Natural killer cell (primary cell): ENCODE results near the gene FRAT1. TPM values are rescaled to one million over a fixed set of nuclear protein-coding genes. Genes with fewer than 3 reads are reported as not detected.

ENCODE experiments used
- ATAC-seq, 3 donors: fragments of 150-1000 bp in 2 of 3; fragments of 200-7000 bp in 1 of 3; cut with Tn5 transposase; 1 replicate in 1 of 3; 2 replicates in 2 of 3; pipeline ENCODE4 v1.10.0; 2021; ENCODE audit warnings: mild to moderate bottlenecking in 2 of 3, moderate library complexity in 2 of 3
- DNase-seq, 2 donors: peaks; one replicate each; pipeline versions ENCODE4 v3.0.0 to v3.0.0-alpha.2; 2013 to 2021; ENCODE audit warnings: mixed read lengths in 1 of 2
- H3K27ac ChIP-seq: one replicate; pipeline ENCODE4 v1.5.1; 2013; ENCODE audit warnings: mild to moderate bottlenecking, low read length
- H3K27me3 ChIP-seq: one replicate; pipeline ENCODE4 v1.6.1; 2013; ENCODE audit warnings: low read length; ENCODE audit not compliant: control insufficient read depth, insufficient read depth
- H3K36me3 ChIP-seq: one replicate; pipeline ENCODE4 v1.6.1; 2013; ENCODE audit warnings: low read length; ENCODE audit not compliant: control insufficient read depth, insufficient read depth
- H3K4me1 ChIP-seq: one replicate; pipeline ENCODE4 v1.6.1; 2013; ENCODE audit warnings: low read length; ENCODE audit not compliant: control insufficient read depth, insufficient read depth
- H3K4me3 ChIP-seq: one replicate; pipeline ENCODE4 v1.5.1; 2013; ENCODE audit warnings: low read length
- H3K9me3 ChIP-seq: one replicate; pipeline ENCODE4 v1.6.1; 2013; ENCODE audit warnings: low read length; ENCODE audit not compliant: control insufficient read depth, insufficient read depth
- H3K27ac Mint-ChIP-seq, 2 donors: one replicate each; pipeline ENCODE4 v1.8.0; 2022; ENCODE audit warnings: mild to moderate bottlenecking in 2 of 2, mixed read lengths in 2 of 2, moderate library complexity in 1 of 2
- H3K27me3 Mint-ChIP-seq, 2 donors: one replicate each; pipeline ENCODE4 v1.8.0; 2022; ENCODE audit warnings: low read depth in 2 of 2, mixed read lengths in 2 of 2
- H3K36me3 Mint-ChIP-seq: one replicate; pipeline ENCODE4 v1.8.0; 2022; ENCODE audit warnings: mixed read lengths
- H3K4me1 Mint-ChIP-seq, 2 donors: one replicate each; pipeline ENCODE4 v1.8.0; 2022; ENCODE audit warnings: mixed read lengths in 2 of 2
- H3K4me3 Mint-ChIP-seq: one replicate; pipeline ENCODE4 v1.8.0; 2022; ENCODE audit warnings: mild to moderate bottlenecking, moderate library complexity, mixed read lengths
- H3K9me3 Mint-ChIP-seq, 2 donors: one replicate each; pipeline ENCODE4 v1.8.0; 2022; ENCODE audit warnings: mixed read lengths in 2 of 2
- CTCF ChIP-seq: fragments of 200-600 bp; IDR thresholded peaks from one replicate; pipeline ENCODE4 v1.8.0; 2022; ENCODE audit warnings: antibody characterized with exemption
- WGBS: methylation state at CpG from one replicate; pipeline ENCODE4 v1.1.7; 2013; ENCODE audit warnings: missing lambda C conversion rate; ENCODE audit not compliant: insufficient coverage; 5-methylcytosine and 5-hydroxymethylcytosine counted together
- intact Hi-C: fragments of 100-400 bp; cut with micrococcal nuclease; formaldehyde crosslinking; loops from one replicate; pipeline ENCODE4 v1.14.2; 2022
- total RNA-seq, 4 donors: library from RNA; stranded (reverse); fragments of 120-200 nt in 1 of 4; gene quantifications; one replicate each; pipeline versions ENCODE4 v1.2.3 to v1.2.4, GENCODE V29; 2013 to 2022

Gene FRAT1
- total RNA-seq, 3 donors from 2014 or later (not counting 1 experiment from before 2014, with no cell fraction given), result 26.0 to 45.0 (median 32.1) TPM

GRCh38 chr10:97356318-97356914 lies 37.3 kb downstream of the FRAT1 start:
- peak; percentile 91 to 93 (median 92) for ATAC-seq
- peak overlapping the region; percentile 82 to 89 for H3K27ac Mint-ChIP-seq
- intact Hi-C loops, result loop anchor here (1.0 to 2.0 kb wide), 3 partner anchors 22 to 78 kb away; partner anchors contain the start of genes FRAT2 and RRP12
- H3K36me3 Mint-ChIP-seq, result no peaks in the 10 kb centered on the region
- Histone ChIP-seq H3K4me1 (peaks cover 24% of the 10 kb centered on the region), H3K27ac (peak overlapping the region; percentile 62), H3K9me3 (no peaks in the 10 kb centered on the region), H3K36me3 (no peaks in the 10 kb centered on the region), H3K4me3 (no peak overlapping the region), H3K27me3 (no peaks in the 10 kb centered on the region)
- WGBS, result 49% methylated on average over 6 of the region's 6 CpGs
- TF ChIP-seq CTCF, result peak; percentile 16
- H3K9me3 Mint-ChIP-seq, result no peaks in the 10 kb centered on the region
- H3K27me3 Mint-ChIP-seq, result no peaks in the 10 kb centered on the region
- peak; percentile 49 to 73 for DNase-seq
- H3K4me3 Mint-ChIP-seq, result peak overlapping the region; percentile 64
- peaks cover 17% of the 10 kb centered on the region in 2 donors for H3K4me1 Mint-ChIP-seq

- H3K27me3 ChIP-seq, result no peaks in the 10 kb centered on the region
- H3K27ac ChIP-seq, result peak overlapping the region; percentile 61
- no peaks in the 10 kb centered on the region for H3K9me3 ChIP-seq
- DNase-seq (no peak), ATAC-seq (no peak)
- Mint-ChIP-seq H3K27me3 (no peaks in the 10 kb centered on the region), H3K4me1 (peaks cover 17% of the 10 kb centered on the region in 2 donors), H3K36me3 (no peaks in the 10 kb centered on the region), H3K27ac (peak overlapping the region; percentile 82 to 89), H3K4me3 (no peak overlapping the region), H3K9me3 (no peaks in the 10 kb centered on the region)
- H3K4me3 ChIP-seq, result no peak overlapping the region
- intact Hi-C loops, result loop anchor here (1.0 to 2.0 kb wide), 3 partner anchors 22 to 78 kb away; partner anchors contain the start of genes FRAT2 and RRP12
- H3K4me1 ChIP-seq, result peaks cover 24% of the 10 kb centered on the region
- TF ChIP-seq CTCF, result no peak
- H3K36me3 ChIP-seq, result no peaks in the 10 kb centered on the region
- WGBS, result 89% methylated on average over 7 of the region's 7 CpGs
Measured at GRCh38 chr10:97356918-97357317, 37.8 kb downstream of the FRAT1 start.

- Mint-ChIP-seq H3K4me3 (no peak overlapping the region), H3K36me3 (no peaks in the 10 kb centered on the region), H3K27me3 (no peaks in the 10 kb centered on the region), H3K9me3 (no peaks in the 10 kb centered on the region), H3K27ac (peak overlapping the region; percentile 51 to 67), H3K4me1 (peaks cover 17% of the 10 kb centered on the region in 2 donors)
- Histone ChIP-seq H3K9me3 (no peaks in the 10 kb centered on the region), H3K36me3 (peaks cover 1% of the 10 kb centered on the region), H3K4me3 (no peak overlapping the region), H3K27ac (no peak overlapping the region), H3K27me3 (no peaks in the 10 kb centered on the region), H3K4me1 (peaks cover 24% of the 10 kb centered on the region)
- WGBS, result 96% methylated on average over 3 of the region's 4 CpGs
- no peak for ATAC-seq
- DNase-seq, result no peak
- intact Hi-C loops, result no loop called here
- TF ChIP-seq CTCF, result no peak
Measured at GRCh38 chr10:97358349-97358748, 39.3 kb downstream of the FRAT1 start.

- H3K4me1 ChIP-seq, result peaks cover 24% of the 10 kb centered on the region
- no peak overlapping the region for H3K27ac ChIP-seq
- Mint-ChIP-seq H3K27ac (peak overlapping the region; percentile 14 to 67), H3K27me3 (no peaks in the 10 kb centered on the region), H3K36me3 (no peaks in the 10 kb centered on the region), H3K9me3 (no peaks in the 10 kb centered on the region), H3K4me3 (no peak overlapping the region), H3K4me1 (peaks cover 17% of the 10 kb centered on the region in 2 donors)
- ATAC-seq (no peak), DNase-seq (no peak)
- no peak for TF ChIP-seq CTCF
- intact Hi-C loops, result no loop called here
- no peaks in the 10 kb centered on the region for H3K27me3 ChIP-seq
- H3K9me3 ChIP-seq, result no peaks in the 10 kb centered on the region
- WGBS, result 91% methylated on average over 3 of the region's 3 CpGs
- H3K36me3 ChIP-seq, result peaks cover 3% of the 10 kb centered on the region
- H3K4me3 ChIP-seq, result no peak overlapping the region
Measured at GRCh38 chr10:97358781-97359180, 39.7 kb downstream of the FRAT1 start.
